Urinary bladder (tissue), 4 donors: ENCODE data around the gene PDE4D. TPM values are rescaled to one million over a fixed set of nuclear protein-coding genes. Genes with fewer than 3 reads are reported as not detected.

ENCODE experiments used
- DNase-seq: peaks from one replicate; pipeline ENCODE4 v3.0.0-alpha.2; 2015; ENCODE audit errors: extremely low spot score
- H3K27ac ChIP-seq: one replicate; pipeline ENCODE4 v1.5.1; 2013; ENCODE audit warnings: low read depth, mild to moderate bottlenecking, moderate library complexity
- H3K36me3 ChIP-seq: one replicate; pipeline ENCODE4 v1.6.1; 2013; ENCODE audit warnings: mild to moderate bottlenecking, moderate library complexity; ENCODE audit not compliant: insufficient read depth
- H3K4me1 ChIP-seq: one replicate; pipeline ENCODE4 v1.6.1; 2013; ENCODE audit warnings: mild to moderate bottlenecking, moderate library complexity; ENCODE audit not compliant: insufficient read depth
- H3K4me3 ChIP-seq: one replicate; pipeline ENCODE4 v1.5.1; 2013; ENCODE audit warnings: low read depth, low read length
- WGBS: extraction: QIAGEN DNeasy Blood & Tissue Kit; methylation state at CpG from one replicate; pipeline ENCODE4 v1.1.7; 2013; 5-methylcytosine and 5-hydroxymethylcytosine counted together
- polyA plus RNA-seq: library from polyadenylated mRNA; stranded (reverse); fragments of 200-250 nt; gene quantifications from one replicate; pipeline ENCODE4 v1.2.3, GENCODE V29; 2013
- total RNA-seq: library from RNA; depleted of rRNA; stranded (reverse); fragments of >200 nt; gene quantifications from one replicate; pipeline ENCODE4 v1.2.3, GENCODE V29; 2014
- donor health status: healthy with polysubstance abuse.
- donor health status: healthy.

PDE4D gene
- total and polyA plus RNA-seq, 2 donors, result 27.3 to 253 TPM

DNA sequence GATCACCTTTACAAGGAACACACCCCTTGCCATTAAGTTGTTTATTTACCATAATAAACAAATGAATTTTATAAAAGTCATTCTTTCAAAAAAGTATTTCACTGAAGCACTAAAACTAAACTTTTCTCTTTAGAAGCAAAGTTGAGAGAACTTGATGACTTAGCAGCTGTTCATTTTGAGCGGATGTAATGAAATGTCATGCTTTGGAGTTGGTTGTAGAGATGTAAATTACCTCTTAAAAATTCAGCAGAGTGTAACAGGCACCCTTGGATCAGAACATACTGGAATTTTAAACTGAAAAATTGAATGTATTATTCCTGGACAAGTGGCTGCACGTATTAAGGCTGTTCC lies 617.2 kb downstream of the PDE4D start:
- WGBS, result 26% methylated on average over 2 of the region's 2 CpGs

DNA sequence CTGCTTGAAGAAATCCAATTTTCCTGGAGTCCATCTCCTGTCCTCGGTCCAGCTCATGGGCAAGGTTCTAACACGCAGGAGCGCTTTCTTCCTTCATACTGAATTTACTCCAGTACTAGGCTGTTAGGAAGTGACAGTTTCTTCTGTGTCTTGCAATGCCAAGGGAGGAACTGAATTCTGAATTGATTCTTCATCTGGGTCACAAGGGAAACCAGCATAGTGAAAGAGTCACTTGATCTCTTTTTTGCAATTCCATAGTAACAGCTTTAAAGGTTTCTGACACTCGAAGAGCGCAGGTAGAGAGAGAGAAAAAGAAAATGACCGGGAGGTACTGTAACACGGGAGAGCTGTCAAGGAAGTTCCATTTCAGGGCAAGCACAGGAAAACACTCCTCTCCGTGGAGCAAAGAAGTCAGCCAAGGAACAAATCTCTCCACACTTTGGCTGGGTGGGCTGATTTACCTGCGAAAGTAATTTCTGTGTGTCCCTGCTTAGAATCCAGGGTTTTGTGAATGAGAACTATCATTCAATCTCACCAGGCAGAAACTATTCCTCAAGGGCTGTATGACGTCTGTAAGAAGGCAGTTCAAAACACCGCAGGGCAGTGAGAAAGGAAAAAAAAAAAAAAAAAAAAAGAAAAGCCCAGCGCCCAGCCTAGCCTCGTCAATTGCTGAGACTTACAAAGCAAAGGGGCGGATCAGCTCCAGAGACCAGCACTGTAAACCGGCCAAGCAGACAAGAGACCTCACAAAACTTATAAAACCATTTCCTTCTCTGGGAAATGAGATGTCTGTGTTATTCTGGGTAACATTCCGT lies 617.8 kb downstream of the PDE4D start:
- Histone ChIP-seq H3K4me1 (no peaks in the 10 kb centered on the region), H3K4me3 (peak overlapping the region; percentile 63), H3K36me3 (no peaks in the 10 kb centered on the region), H3K27ac (peak overlapping the region; percentile 61)
- peak; percentile 74 for DNase-seq
- WGBS, result 2% methylated on average over 16 of the region's 16 CpGs

More for the DNA sequence above, 617.2 kb downstream of the PDE4D start:
- Histone ChIP-seq H3K27ac (peak overlapping the region; percentile 23), H3K4me3 (no peak overlapping the region), H3K4me1 (no peaks in the 10 kb centered on the region), H3K36me3 (no peaks in the 10 kb centered on the region)
- DNase-seq, result no peak

DNA sequence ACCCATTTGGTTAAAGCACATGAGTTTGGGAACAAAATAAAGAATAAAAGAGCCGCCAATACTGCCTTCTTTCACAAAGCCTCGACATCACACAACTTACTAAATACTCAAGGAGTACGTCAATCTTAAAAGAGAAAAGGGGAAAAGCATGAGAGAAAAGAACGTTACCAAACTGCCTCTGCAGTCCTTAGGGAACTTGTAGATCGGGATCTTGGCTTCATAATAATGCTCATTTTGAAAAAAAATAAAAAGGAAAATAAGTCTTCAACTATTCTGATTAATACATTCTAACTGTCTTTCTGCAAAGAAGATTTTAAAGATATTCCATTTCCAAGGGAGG lies 618.4 kb downstream of the PDE4D start:
- DNase-seq, result no peak
- 8% methylated on average over 5 of the region's 5 CpGs for WGBS
- H3K36me3 ChIP-seq, result no peaks in the 10 kb centered on the region
- H3K27ac ChIP-seq, result no peak overlapping the region
- peak overlapping the region; percentile 63 for H3K4me3 ChIP-seq
- no peaks in the 10 kb centered on the region for H3K4me1 ChIP-seq

DNA sequence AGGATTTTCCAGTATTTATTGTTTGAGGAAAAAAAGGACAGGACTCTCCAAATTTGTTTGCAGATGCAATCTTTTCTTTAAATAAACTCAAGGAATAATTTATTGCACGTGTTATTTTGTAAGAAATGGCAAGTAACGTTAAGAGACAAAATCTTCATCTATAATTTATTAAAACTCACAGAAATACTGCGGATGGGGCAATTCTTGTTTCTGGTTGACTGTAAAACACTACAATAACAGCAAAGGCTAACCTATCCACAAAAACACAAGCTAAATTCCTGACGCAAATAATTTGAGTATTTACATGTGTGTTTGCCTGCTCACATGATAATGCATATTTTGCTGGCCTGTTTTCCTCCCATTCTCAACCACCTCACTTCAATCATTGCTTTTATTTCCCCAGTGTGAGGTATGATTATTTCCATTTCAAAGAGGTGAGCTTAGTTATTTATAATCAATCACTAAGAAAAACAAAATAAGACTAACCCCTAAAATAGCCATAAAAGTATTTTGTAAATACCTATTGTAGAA lies 619.4 kb downstream of the PDE4D start:
- Histone ChIP-seq H3K4me1 (no peaks in the 10 kb centered on the region), H3K36me3 (no peaks in the 10 kb centered on the region), H3K4me3 (peak overlapping the region; percentile 42), H3K27ac (no peak overlapping the region)
- DNase-seq, result no peak
- 26% methylated on average over 4 of the region's 4 CpGs for WGBS

DNA sequence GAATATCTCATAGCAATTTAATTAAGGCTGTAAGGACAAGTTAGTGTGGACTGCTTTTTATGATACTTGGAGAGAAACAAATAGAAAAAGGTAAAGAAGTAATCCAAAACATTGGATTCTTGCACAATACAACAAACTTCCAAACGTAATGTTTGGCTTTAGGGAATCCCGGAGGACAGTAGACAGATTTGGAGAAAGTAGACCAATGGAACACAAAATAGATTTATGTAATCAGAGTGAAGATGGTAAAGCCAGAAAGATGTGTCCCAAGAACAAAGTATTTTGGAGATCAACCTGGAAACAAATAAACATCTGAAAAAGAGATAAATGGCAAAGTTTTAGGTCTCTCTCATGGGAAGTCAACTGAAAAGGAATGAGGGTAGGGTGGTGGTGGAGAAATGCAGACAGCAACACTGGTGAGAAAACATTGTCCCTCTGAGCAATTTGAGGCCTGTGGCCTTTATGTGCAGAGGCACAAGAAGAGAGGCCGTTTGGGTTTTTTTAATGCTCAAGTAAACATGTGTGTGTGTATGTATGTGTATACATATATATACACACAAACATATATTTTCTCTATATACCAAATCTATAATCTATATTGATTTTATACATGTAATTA lies 620.6 kb downstream of the PDE4D start:
- Histone ChIP-seq H3K27ac (peak overlapping the region; percentile 10), H3K4me1 (no peaks in the 10 kb centered on the region), H3K4me3 (peak overlapping the region; percentile 18), H3K36me3 (no peaks in the 10 kb centered on the region)
- DNase-seq, result no peak
- WGBS, result 38% methylated on average over 3 of the region's 3 CpGs

DNA sequence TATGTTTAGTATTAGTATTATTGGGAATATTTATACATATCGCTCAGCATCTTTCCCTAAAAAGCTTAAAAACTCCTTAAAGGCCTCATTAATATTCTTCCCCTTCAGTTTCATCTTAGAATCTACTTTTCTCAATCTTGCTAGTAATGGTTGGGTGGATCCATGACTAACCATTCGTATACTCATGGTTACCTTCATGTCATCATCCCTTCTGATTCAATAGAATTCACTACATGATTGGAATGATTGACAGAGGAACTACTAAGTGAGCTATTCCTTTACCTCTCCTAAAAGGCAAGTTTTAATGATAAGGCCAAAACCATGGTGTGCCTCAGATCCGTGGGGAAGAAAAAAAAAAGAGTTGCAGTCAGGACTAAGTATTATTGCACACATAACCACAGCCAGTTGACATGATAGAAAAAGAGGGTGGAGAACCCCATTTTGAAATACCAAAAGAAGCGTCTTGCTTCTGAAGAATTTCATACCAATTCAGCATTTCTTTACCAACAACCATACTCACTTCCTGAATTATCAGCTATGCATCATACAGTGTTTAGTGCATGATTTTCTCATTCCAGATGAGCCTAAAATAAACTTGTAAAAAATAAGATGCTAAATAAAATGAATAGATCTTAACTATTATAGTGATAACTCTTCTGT lies 624.6 kb downstream of the PDE4D start:
- Histone ChIP-seq H3K4me3 (no peak overlapping the region), H3K27ac (no peak overlapping the region), H3K36me3 (no peaks in the 10 kb centered on the region), H3K4me1 (no peaks in the 10 kb centered on the region)
- DNase-seq, result no peak
- WGBS, result 92% methylated on average over 4 of the region's 4 CpGs

DNA sequence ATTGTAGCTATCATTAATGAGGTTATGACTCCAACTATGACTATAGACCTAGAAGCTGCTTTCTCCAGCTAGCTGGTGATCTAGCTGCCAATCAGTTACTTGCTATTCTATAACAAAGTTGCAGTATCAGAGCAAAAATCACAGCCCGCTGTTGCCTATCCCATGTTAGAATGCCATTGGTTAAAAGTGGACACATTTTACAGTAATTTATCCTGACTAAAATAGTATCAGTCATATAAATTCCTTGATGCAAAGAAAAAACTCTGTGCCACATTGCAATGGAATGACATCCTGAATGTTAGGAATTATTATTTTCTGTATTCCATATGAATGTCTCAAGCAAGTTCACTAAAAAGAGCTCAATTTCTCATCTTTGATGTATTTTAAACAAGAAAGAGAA lies 626.5 kb downstream of the PDE4D start:
- no peak overlapping the region for H3K4me3 ChIP-seq
- H3K27ac ChIP-seq, result no peak overlapping the region
- no peaks in the 10 kb centered on the region for H3K4me1 ChIP-seq
- H3K36me3 ChIP-seq, result no peaks in the 10 kb centered on the region
- WGBS, result 39% methylated on average over 1 of the region's 1 CpG
- DNase-seq, result no peak

DNA sequence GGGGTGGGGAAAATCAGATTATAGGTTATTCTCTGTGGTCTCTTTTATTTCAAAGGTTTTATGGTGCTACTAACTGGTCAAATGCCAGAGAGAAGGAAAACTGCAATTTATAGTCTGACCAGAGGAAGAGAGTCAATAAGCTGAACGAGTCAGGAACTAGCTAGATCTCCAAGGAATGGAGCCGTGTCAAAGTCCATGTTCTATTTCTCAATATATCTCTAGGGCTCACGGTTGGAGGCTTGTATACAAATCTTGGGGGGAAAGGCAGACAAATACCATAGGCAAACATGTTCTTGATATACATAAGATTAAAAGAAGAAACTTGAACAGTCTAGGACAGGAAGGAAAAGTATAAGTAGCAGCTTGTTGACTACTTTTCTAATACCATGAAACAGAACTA lies 627.1 kb downstream of the PDE4D start:
- WGBS, result 44% methylated on average over 3 of the region's 3 CpGs
- no peak for DNase-seq
- Histone ChIP-seq H3K27ac (no peak overlapping the region), H3K4me3 (no peak overlapping the region), H3K36me3 (no peaks in the 10 kb centered on the region), H3K4me1 (no peaks in the 10 kb centered on the region)

DNA sequence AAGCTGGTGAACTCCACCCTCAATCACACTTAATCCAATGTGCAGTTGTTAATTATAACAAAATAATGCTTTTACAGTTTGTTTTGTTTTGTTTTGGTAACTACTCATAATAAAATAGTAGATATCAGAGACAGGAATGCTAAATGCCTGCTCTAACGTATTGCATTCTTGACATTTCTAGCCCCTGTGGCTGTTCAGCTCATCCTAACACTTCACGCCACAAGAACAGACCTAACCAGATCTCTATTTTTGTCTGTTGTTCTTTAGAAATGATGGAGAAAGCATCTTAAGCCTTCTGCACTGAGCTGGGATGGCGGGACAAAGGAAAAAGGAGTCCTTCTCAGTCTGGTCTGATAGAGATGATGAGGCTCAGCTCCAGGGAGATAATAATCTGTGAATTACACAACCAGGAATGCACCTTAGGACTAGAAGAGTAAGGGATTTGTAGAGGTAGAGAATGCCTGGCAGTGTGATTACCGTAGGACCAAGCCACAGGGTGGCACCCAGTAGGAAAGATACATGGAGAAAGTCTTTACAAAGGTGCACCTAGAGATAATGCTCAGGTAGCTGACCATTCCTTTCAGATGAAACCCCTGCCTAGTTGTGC lies 628.8 kb downstream of the PDE4D start:
- H3K4me3 ChIP-seq, result no peak overlapping the region
- 52% methylated on average over 4 of the region's 4 CpGs for WGBS
- no peaks in the 10 kb centered on the region for H3K4me1 ChIP-seq
- no peak overlapping the region for H3K27ac ChIP-seq
- H3K36me3 ChIP-seq, result no peaks in the 10 kb centered on the region
- no peak for DNase-seq

DNA sequence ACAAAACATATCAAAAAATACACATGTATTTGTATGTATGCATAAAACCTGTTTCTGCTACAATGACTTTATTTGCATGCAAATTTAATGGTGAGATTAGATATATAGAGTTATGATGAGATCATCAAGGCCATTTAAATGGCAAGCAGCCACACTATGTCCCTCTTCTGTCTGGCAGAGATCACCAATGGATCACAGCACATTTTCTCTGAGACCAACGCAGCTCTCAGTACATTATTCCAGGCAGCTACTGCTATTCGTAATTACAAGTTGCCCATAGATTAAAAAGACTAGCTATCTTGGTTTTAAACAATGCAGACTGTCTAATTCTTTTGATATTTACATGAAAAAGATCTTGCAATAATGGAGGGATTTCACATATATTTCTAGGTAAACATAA lies 629.5 kb downstream of the PDE4D start:
- no peaks in the 10 kb centered on the region for H3K36me3 ChIP-seq
- 46% methylated on average over 2 of the region's 2 CpGs for WGBS
- DNase-seq, result no peak
- no peak overlapping the region for H3K4me3 ChIP-seq
- H3K27ac ChIP-seq, result no peak overlapping the region
- no peaks in the 10 kb centered on the region for H3K4me1 ChIP-seq

DNA sequence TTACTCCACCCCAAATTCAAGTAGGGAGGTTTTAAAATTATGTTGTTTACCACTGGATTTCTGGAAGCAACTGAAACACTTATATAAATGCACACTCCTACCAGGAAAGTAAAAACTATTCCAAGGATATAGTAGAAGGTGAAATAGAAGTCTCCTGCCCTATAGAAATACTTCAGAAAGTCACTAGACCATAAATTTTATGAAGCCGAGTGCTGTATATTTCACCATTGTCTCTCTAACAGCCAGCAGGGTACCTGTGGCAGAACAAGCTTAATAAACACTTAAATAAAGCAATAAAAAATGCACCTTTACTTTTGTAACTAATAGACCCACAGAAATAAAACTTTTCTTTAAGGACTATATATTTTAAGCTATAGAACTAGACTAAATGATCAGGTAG lies 631.6 kb downstream of the PDE4D start:
- no peaks in the 10 kb centered on the region for H3K36me3 ChIP-seq
- H3K4me3 ChIP-seq, result no peak overlapping the region
- WGBS, result 74% methylated on average over 1 of the region's 1 CpG
- H3K27ac ChIP-seq, result no peak overlapping the region
- no peaks in the 10 kb centered on the region for H3K4me1 ChIP-seq
- DNase-seq, result no peak

DNA sequence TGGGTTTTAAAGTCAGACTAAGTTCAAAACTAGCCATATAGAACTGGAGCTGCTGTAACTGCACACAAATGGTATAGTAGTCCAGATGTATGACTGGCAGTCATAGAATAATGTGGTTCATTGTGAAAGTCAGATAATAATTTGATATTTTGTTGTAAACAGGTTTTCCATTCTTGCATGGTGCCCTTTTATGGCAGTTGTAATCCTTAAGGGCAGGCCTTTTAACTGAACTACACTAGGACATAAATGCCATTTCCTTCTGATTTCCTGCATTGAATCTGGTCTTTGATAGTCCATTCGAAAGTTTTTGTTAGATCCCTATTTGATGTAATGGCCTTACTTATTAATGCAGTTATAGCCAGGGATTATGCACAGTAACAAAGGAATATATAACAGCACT lies 632.6 kb downstream of the PDE4D start:
- Histone ChIP-seq H3K4me1 (no peaks in the 10 kb centered on the region), H3K4me3 (no peak overlapping the region), H3K36me3 (no peaks in the 10 kb centered on the region), H3K27ac (no peak overlapping the region)
- DNase-seq, result no peak
- 46% methylated on average over 1 of the region's 1 CpG for WGBS

DNA sequence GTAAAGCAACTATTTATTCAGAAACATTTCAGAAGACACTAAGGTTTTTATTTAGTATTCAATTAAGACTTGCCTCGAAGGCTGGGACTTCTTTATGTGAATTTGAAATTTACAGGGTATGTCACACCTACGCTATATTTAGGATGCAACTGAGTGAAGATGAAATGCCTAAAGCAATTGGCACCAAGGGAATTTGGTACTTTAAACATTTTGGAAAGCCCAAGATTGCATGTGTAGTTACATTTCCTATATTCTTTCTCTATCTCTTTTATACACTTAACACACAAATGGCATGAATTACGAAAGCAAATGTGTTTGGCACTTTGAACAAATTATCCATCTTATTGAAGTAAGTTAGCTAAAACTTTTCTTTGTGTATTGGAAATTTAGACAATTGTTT lies 633.3 kb downstream of the PDE4D start:
- DNase-seq, result no peak
- 86% methylated on average over 3 of the region's 3 CpGs for WGBS
- H3K4me3 ChIP-seq, result no peak overlapping the region
- no peak overlapping the region for H3K27ac ChIP-seq
- no peaks in the 10 kb centered on the region for H3K4me1 ChIP-seq
- H3K36me3 ChIP-seq, result no peaks in the 10 kb centered on the region

DNA sequence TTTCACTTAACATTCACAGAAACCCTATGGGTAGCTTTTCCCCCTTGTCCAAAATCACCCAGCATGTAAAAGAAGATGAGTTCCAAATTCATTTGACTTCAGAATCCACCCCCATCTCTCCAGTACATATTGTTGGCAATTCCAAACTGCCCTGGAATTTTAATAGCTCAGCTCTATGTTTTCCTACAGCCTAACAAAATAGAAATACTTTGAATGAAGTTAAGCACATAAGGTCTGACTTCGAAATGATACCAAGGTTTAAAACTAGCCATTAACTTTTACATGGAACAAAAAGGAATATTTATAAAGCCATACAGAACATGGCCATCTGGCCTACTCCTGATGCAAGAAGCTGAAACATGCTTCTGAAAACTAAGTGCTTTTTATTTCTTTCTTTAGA lies 634.3 kb downstream of the PDE4D start:
- H3K4me1 ChIP-seq, result no peaks in the 10 kb centered on the region
- WGBS, result 36% methylated on average over 1 of the region's 1 CpG
- no peak overlapping the region for H3K4me3 ChIP-seq
- H3K36me3 ChIP-seq, result no peaks in the 10 kb centered on the region
- no peak overlapping the region for H3K27ac ChIP-seq
- no peak for DNase-seq
